Upper lobe of left lung (tissue), 4 donors: ENCODE data around the gene CEACAM1.

Source experiments
- EP300 ChIP-seq, 4 donors: sonication (generic); formaldehyde crosslinking; IDR thresholded peaks; one replicate each; pipeline ENCODE4 v1.5.1; 2017; ENCODE audit warnings: antibody characterized with exemption in 4 of 4, control low read depth in 2 of 4
- POLR2A ChIP-seq, 4 donors: fragments of 450-650 bp; IDR thresholded peaks; one replicate each; pipeline ENCODE4 v1.5.1; 2016 to 2017; ENCODE audit warnings: antibody characterized with exemption in 4 of 4, mild to moderate bottlenecking in 2 of 4
- POLR2AphosphoS5 ChIP-seq, 2 donors: sonication (generic); formaldehyde crosslinking; IDR thresholded peaks; one replicate each; pipeline ENCODE4 v1.5.1; 2017; ENCODE audit warnings: antibody characterized with exemption in 2 of 2
- TF ChIP-seq, protein P1 (sequence below), 6 experiments: fragments of 450-650 bp in 4 of 6; fragments of 200-600 bp in 2 of 6; sonication (generic) in 2 of 6; IDR thresholded peaks; one replicate each; pipeline ENCODE4 v1.5.1; 2016 to 2019; ENCODE audit warnings: antibody characterized with exemption in 6 of 6

- TF ChIP-seq POLR2A (IDR thresholded peaks at IDR 0.05) = no peak
- TF ChIP-seq EP300 (IDR thresholded peaks at IDR 0.05) = no peak
- TF ChIP-seq, protein P1, sequence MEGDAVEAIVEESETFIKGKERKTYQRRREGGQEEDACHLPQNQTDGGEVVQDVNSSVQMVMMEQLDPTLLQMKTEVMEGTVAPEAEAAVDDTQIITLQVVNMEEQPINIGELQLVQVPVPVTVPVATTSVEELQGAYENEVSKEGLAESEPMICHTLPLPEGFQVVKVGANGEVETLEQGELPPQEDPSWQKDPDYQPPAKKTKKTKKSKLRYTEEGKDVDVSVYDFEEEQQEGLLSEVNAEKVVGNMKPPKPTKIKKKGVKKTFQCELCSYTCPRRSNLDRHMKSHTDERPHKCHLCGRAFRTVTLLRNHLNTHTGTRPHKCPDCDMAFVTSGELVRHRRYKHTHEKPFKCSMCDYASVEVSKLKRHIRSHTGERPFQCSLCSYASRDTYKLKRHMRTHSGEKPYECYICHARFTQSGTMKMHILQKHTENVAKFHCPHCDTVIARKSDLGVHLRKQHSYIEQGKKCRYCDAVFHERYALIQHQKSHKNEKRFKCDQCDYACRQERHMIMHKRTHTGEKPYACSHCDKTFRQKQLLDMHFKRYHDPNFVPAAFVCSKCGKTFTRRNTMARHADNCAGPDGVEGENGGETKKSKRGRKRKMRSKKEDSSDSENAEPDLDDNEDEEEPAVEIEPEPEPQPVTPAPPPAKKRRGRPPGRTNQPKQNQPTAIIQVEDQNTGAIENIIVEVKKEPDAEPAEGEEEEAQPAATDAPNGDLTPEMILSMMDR (IDR thresholded peaks at IDR 0.05) = no peak
- TF ChIP-seq POLR2AphosphoS5 (IDR thresholded peaks at IDR 0.05) = no peak
Observed at GRCh38 chr19:42477117-42477516, 51.2 kb downstream of the CEACAM1 start.
